22Rv1 (cell line): ENCODE measurements around the gene C10orf143.

Experiments used
- ZFX ChIP-seq: fragments of 450-650 bp; IDR thresholded peaks from 2 replicates; pipeline ENCODE4 v1.6.1; 2017; ENCODE audit warnings: antibody characterized with exemption, borderline replicate concordance
- TF ChIP-seq, protein P1 (sequence below): fragments of 450-650 bp; IDR thresholded peaks from 2 replicates; pipeline ENCODE4 v1.5.1; 2017; ENCODE audit warnings: mild to moderate bottlenecking

- TF ChIP-seq, protein P1, sequence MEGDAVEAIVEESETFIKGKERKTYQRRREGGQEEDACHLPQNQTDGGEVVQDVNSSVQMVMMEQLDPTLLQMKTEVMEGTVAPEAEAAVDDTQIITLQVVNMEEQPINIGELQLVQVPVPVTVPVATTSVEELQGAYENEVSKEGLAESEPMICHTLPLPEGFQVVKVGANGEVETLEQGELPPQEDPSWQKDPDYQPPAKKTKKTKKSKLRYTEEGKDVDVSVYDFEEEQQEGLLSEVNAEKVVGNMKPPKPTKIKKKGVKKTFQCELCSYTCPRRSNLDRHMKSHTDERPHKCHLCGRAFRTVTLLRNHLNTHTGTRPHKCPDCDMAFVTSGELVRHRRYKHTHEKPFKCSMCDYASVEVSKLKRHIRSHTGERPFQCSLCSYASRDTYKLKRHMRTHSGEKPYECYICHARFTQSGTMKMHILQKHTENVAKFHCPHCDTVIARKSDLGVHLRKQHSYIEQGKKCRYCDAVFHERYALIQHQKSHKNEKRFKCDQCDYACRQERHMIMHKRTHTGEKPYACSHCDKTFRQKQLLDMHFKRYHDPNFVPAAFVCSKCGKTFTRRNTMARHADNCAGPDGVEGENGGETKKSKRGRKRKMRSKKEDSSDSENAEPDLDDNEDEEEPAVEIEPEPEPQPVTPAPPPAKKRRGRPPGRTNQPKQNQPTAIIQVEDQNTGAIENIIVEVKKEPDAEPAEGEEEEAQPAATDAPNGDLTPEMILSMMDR = no peak
- TF ChIP-seq ZFX = no peak
Observed at GRCh38 chr10:130141460-130141859, 30.8 kb upstream of the C10orf143 start.
